ENCODE results near the gene HMGCLL1. TPM values are rescaled to one million over a fixed set of nuclear protein-coding genes. Genes with fewer than 3 reads are reported as not detected.

The HMGCLL1 gene
- total and polyA plus RNA-seq, 2 experiments from 2014 or later: 3.0 to 4.8 TPM

DNA sequence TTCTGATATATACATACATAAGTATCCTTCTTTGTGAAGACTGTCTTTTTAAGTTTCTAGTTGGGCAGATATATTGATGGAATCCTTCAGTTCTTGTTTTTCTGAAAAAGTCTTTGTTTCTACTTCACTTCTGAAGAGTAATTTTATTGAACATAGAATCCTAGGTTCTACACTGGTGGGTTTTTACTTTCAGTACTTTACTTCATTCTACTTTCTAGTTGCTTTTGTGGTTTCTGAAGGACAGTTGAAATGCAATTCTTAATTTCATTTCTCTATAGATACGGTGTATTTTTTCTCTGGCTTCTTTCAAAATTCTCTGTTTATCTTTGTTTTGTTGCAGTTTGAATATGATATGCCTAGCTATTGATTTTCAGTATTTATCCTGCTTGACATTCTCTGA lies 105.3 kb downstream of the HMGCLL1 start:
- Histone ChIP-seq H4K20me1 (ENCODE audit: insufficient read depth, poor library complexity, severe bottlenecking) (no peaks in the 10 kb centered on the region), H3K9me3 (ENCODE audit: low read depth) (no peaks in the 10 kb centered on the region), H3K9me2 (replicated peaks; ENCODE audit: insufficient read depth) (no peaks in the 10 kb centered on the region), H3K4me1 (ENCODE audit: insufficient read depth) (no peaks in the 10 kb centered on the region), H2AFZ (no peak overlapping the region), H3K4me2 (no peak overlapping the region), H3K79me2 (no peaks in the 10 kb centered on the region), H3K4me3 (no peak overlapping the region), H3K27me3 (no peaks in the 10 kb centered on the region), H3K27ac (no peak overlapping the region), H3K36me3 (replicated peaks; ENCODE audit: insufficient read depth, low read depth) (no peaks in the 10 kb centered on the region)
- TF ChIP-seq EZH2 (IDR thresholded peaks at IDR 0.05; ENCODE audit: borderline replicate concordance) (no peak), EZH2phosphoT487 (IDR thresholded peaks at IDR 0.05; ENCODE audit: low read depth, severe bottlenecking, unreplicated experiment) (no peak)
- TF ChIP-seq, protein P1, sequence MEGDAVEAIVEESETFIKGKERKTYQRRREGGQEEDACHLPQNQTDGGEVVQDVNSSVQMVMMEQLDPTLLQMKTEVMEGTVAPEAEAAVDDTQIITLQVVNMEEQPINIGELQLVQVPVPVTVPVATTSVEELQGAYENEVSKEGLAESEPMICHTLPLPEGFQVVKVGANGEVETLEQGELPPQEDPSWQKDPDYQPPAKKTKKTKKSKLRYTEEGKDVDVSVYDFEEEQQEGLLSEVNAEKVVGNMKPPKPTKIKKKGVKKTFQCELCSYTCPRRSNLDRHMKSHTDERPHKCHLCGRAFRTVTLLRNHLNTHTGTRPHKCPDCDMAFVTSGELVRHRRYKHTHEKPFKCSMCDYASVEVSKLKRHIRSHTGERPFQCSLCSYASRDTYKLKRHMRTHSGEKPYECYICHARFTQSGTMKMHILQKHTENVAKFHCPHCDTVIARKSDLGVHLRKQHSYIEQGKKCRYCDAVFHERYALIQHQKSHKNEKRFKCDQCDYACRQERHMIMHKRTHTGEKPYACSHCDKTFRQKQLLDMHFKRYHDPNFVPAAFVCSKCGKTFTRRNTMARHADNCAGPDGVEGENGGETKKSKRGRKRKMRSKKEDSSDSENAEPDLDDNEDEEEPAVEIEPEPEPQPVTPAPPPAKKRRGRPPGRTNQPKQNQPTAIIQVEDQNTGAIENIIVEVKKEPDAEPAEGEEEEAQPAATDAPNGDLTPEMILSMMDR (IDR thresholded peaks at IDR 0.05; ENCODE audit: poor library complexity): no peak
- no peak for DNase-seq (ENCODE audit: low spot score)
- WGBS (ENCODE audit: low lambda C conversion rate, missing lambda C conversion rate): 100% methylated on average over 1 of the region's 1 CpG

DNA sequence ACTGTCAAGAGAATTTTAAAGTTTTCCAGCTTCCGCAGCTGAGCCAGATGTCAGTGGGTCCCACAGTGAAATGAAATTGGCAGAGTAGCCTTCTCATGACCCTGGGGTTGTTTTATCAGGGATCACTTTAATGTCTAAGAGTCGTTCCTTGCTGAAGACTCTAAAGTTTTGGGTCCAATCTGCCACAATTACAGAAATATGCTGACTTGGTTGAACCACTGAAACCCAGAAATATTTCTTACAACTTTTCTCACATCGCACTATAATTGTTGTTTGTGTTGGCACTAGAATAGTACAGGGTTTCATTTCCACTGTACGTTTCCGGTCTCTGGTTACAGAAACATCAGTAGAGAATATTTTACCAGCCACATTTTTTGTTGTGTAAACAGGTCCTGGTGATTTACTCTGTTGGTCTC lies 109.0 kb downstream of the HMGCLL1 start:
- Histone ChIP-seq H3K4me3 (no peak overlapping the region), H3K27ac (no peak overlapping the region), H3K9me2 (replicated peaks; ENCODE audit: insufficient read depth) (no peaks in the 10 kb centered on the region), H3K4me1 (ENCODE audit: insufficient read depth) (no peaks in the 10 kb centered on the region), H2AFZ (no peak overlapping the region), H3K27me3 (no peaks in the 10 kb centered on the region), H3K9me3 (ENCODE audit: low read depth) (no peaks in the 10 kb centered on the region), H3K4me2 (no peak overlapping the region), H3K79me2 (no peaks in the 10 kb centered on the region), H4K20me1 (ENCODE audit: insufficient read depth, poor library complexity, severe bottlenecking) (no peaks in the 10 kb centered on the region), H3K36me3 (replicated peaks; ENCODE audit: insufficient read depth, low read depth) (no peaks in the 10 kb centered on the region)
- WGBS (ENCODE audit: low lambda C conversion rate, missing lambda C conversion rate): 63% methylated on average over 5 of the region's 5 CpGs
- no peak for DNase-seq (ENCODE audit: low spot score)
- TF ChIP-seq, protein P1 (IDR thresholded peaks at IDR 0.05; ENCODE audit: poor library complexity): no peak
- TF ChIP-seq EZH2 (IDR thresholded peaks at IDR 0.05; ENCODE audit: borderline replicate concordance) (no peak), EZH2phosphoT487 (IDR thresholded peaks at IDR 0.05; ENCODE audit: low read depth, severe bottlenecking, unreplicated experiment) (no peak)

DNA sequence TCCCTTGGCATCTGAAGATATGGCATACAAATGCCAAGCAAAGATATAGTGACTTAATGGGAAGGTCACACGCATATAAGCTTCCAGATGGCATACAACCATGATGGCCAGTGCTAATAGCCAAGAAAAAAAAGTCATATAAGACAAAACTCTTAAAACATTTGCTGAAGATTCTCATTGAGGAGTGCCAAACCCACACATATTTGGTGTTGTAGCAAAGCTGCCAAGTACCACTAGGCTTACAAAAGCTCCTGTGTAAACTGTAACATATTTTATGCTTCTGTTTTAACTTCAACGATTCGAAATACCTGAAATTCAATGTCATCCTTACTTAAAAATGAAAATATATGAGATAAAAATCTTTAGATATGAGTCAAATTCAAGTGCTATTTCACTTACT lies 123.0 kb downstream of the HMGCLL1 start:
- TF ChIP-seq, protein P1 (IDR thresholded peaks at IDR 0.05; ENCODE audit: poor library complexity): no peak
- no peak for TF ChIP-seq EZH2phosphoT487 (IDR thresholded peaks at IDR 0.05; ENCODE audit: low read depth, severe bottlenecking, unreplicated experiment)
- no peak for TF ChIP-seq EZH2 (IDR thresholded peaks at IDR 0.05; ENCODE audit: borderline replicate concordance)
- Histone ChIP-seq H3K27me3 (no peaks in the 10 kb centered on the region), H2AFZ (no peak overlapping the region), H3K4me1 (ENCODE audit: insufficient read depth) (no peaks in the 10 kb centered on the region), H4K20me1 (ENCODE audit: insufficient read depth, poor library complexity, severe bottlenecking) (no peaks in the 10 kb centered on the region), H3K36me3 (replicated peaks; ENCODE audit: insufficient read depth, low read depth) (no peaks in the 10 kb centered on the region), H3K9me2 (replicated peaks; ENCODE audit: insufficient read depth) (no peaks in the 10 kb centered on the region), H3K79me2 (no peaks in the 10 kb centered on the region), H3K27ac (no peak overlapping the region), H3K4me2 (no peak overlapping the region), H3K4me3 (no peak overlapping the region), H3K9me3 (ENCODE audit: low read depth) (no peaks in the 10 kb centered on the region)
- DNase-seq (ENCODE audit: low spot score): no peak
- 96% methylated on average over 3 of the region's 3 CpGs for WGBS (ENCODE audit: low lambda C conversion rate, missing lambda C conversion rate)

DNA sequence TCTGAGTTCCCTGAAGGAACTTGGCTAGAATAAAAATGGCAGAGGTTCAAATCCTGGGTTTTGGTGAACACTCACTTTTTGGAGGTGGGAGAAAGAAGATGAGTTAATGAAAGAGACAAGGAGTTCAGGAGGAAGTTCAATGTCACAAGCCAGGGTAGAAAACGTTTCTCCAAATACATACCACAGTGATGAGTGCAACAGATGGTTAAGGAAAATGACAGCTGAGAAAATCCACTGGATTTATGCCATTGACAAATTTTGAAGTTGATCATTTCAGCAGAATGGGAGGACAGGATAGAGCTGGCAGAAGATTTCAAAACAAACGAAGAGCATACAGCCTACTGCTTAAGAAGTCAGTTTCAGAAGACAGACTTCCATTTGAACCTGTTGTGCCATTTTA lies 129.0 kb downstream of the HMGCLL1 start:
- Histone ChIP-seq H3K36me3 (replicated peaks; ENCODE audit: insufficient read depth, low read depth) (no peaks in the 10 kb centered on the region), H3K4me3 (no peak overlapping the region), H3K27me3 (no peaks in the 10 kb centered on the region), H3K9me2 (replicated peaks; ENCODE audit: insufficient read depth) (no peaks in the 10 kb centered on the region), H3K79me2 (no peaks in the 10 kb centered on the region), H3K27ac (no peak overlapping the region), H3K9me3 (ENCODE audit: low read depth) (no peaks in the 10 kb centered on the region), H4K20me1 (ENCODE audit: insufficient read depth, poor library complexity, severe bottlenecking) (no peaks in the 10 kb centered on the region), H2AFZ (no peak overlapping the region), H3K4me2 (no peak overlapping the region), H3K4me1 (ENCODE audit: insufficient read depth) (no peaks in the 10 kb centered on the region)
- no peak for DNase-seq (ENCODE audit: low spot score)
- TF ChIP-seq EZH2phosphoT487 (IDR thresholded peaks at IDR 0.05; ENCODE audit: low read depth, severe bottlenecking, unreplicated experiment): no peak
- TF ChIP-seq, protein P1 (IDR thresholded peaks at IDR 0.05; ENCODE audit: poor library complexity): no peak
- no peak for TF ChIP-seq EZH2 (IDR thresholded peaks at IDR 0.05; ENCODE audit: borderline replicate concordance)
- WGBS (ENCODE audit: low lambda C conversion rate, missing lambda C conversion rate): 52% methylated on average over 2 of the region's 2 CpGs
